Loucy (cell line): ENCODE results near the gene SNX27.

Experiments
- CTCF ChIP-seq: fragments of 200-600 bp; sonication (generic); conservative IDR thresholded peaks from 2 replicates; pipeline ENCODE4 v1.5.1; 2014; ENCODE audit warnings: mild to moderate bottlenecking, antibody characterized with exemption, low read length
- EZH2phosphoT487 ChIP-seq: fragments of 200-600 bp; IDR thresholded peaks from 2 replicates; pipeline ENCODE4 v1.6.1; 2018; ENCODE audit warnings: antibody characterized with exemption, mild to moderate bottlenecking, moderate library complexity, borderline replicate concordance

DNA sequence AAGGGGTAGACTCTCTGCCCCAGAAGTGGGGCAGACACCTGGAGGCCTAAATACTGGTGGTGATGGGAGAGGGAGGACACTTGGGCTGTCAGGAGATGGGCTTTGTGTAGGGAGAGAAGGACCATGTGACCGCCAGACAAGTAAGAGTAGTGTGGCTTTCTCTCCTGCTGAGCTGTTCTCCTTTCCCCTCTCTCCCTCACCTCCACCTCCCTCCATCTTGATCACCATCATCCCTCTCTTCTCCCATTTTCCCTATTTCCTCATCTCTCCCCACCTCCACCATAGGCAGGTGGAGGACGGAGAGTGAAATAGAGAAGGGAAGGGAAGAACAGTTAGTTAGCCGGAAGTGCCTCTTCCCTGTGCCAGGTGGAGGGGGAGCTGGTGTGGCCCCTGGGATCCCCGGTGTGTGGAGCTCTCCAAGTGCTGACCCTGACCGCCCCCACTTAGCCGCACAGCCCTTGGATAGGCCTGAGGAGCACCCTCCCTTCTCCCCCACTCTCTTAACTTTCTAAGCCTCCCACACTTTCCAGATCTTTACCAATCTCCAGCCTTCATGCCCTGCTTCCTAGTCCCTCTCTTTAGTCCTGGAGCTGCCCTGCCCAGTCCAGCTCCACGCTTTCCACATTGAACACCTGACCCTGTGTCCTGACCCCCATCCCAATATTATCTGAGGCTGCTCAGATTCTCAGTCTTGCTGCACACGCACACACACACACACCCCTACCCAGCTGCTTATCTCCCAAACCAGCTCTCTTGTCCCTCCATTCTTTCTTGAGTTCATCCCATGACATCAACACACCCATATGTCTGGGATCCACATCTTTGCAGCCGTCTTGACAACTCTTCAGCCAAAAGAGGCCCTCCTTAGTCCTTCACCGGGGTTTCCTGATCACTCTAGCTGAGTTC lies 103.2 kb downstream of the SNX27 start:
- TF ChIP-seq CTCF, result no peak
- TF ChIP-seq EZH2phosphoT487, result no peak
